Karpas-422 (cell line): ENCODE results near the gene ABCA1. TPM values are rescaled to one million over a fixed set of nuclear protein-coding genes. Genes with fewer than 3 reads are reported as not detected.

Source experiments
- DNase-seq: peaks from one replicate; pipeline ENCODE4 v3.0.0-alpha.2; 2015
- H2AFZ ChIP-seq: fragments of 200-600 bp; sonication (generic); 2 replicates; pipeline ENCODE4 v1.6.1; 2014; ENCODE audit warnings: antibody characterized with exemption, low read length, mixed read lengths
- H3K27ac ChIP-seq: fragments of 200-600 bp; sonication (generic); 2 replicates; pipeline ENCODE4 v1.5.1; 2014; ENCODE audit warnings: mild to moderate bottlenecking, low read length, moderate library complexity
- H3K27me3 ChIP-seq: fragments of 200-600 bp; sonication (generic); 2 replicates; pipeline ENCODE4 v1.6.1; 2014; ENCODE audit warnings: low read length, mixed read lengths
- H3K36me3 ChIP-seq: fragments of 200-600 bp; sonication (generic); 2 replicates; pipeline ENCODE4 v1.6.1; 2014; ENCODE audit warnings: low read length, mixed read lengths; ENCODE audit not compliant: insufficient read depth
- H3K4me1 ChIP-seq: fragments of 200-600 bp; sonication (generic); 2 replicates; pipeline ENCODE4 v1.6.1; 2014; ENCODE audit warnings: mild to moderate bottlenecking, low read length, mixed read lengths
- H3K4me2 ChIP-seq: fragments of 200-600 bp; sonication (generic); 2 replicates; pipeline ENCODE4 v1.6.1; 2014; ENCODE audit warnings: low read length, low read depth, mild to moderate bottlenecking; ENCODE audit not compliant: poor library complexity, severe bottlenecking
- H3K4me3 ChIP-seq: fragments of 200-600 bp; sonication (generic); 2 replicates; pipeline ENCODE4 v1.5.1; 2014; ENCODE audit warnings: mild to moderate bottlenecking, antibody characterized with exemption, low read length, mixed read lengths
- H3K79me2 ChIP-seq: fragments of 200-600 bp; sonication (generic); 2 replicates; pipeline ENCODE4 v1.6.1; 2014; ENCODE audit warnings: mild to moderate bottlenecking, low read length, mixed read lengths
- H3K9ac ChIP-seq: fragments of 200-600 bp; sonication (generic); 2 replicates; pipeline ENCODE4 v1.6.0; 2014; ENCODE audit warnings: low read length
- H3K9me2 ChIP-seq: fragments of 200-600 bp; sonication (generic), shearing (Covaris generic); replicated peaks from 2 replicates; pipeline ENCODE4 v1.6.0; 2014; ENCODE audit warnings: mild to moderate bottlenecking, low read length, moderate library complexity; ENCODE audit not compliant: insufficient read depth
- H3K9me3 ChIP-seq: fragments of 300-700, 200-600 bp; sonication (generic); 2 replicates; pipeline ENCODE4 v1.6.1; 2014; ENCODE audit warnings: low read length, mixed read lengths
- H4K20me1 ChIP-seq: fragments of 200-600 bp; sonication (generic); 2 replicates; pipeline ENCODE4 v1.6.1; 2014; ENCODE audit warnings: mild to moderate bottlenecking, antibody characterized with exemption, low read length, low read depth; ENCODE audit not compliant: insufficient read depth
- total RNA-seq: library from RNA; depleted of rRNA; stranded (reverse); fragments of >200 nt; shearing (Covaris generic); gene quantifications from 2 replicates; pipeline ENCODE4 v1.2.3, GENCODE V29; 2014; ENCODE audit warnings: low replicate concordance

Gene ABCA1
- total RNA-seq, 1 experiment from 2014 or later, result 4.7 TPM

- Histone ChIP-seq H4K20me1 (no peaks in the 10 kb centered on the region), H3K79me2 (no peaks in the 10 kb centered on the region), H2AFZ (no peak overlapping the region), H3K4me3 (no peak overlapping the region), H3K9me2 (no peaks in the 10 kb centered on the region), H3K4me1 (no peaks in the 10 kb centered on the region), H3K9me3 (no peaks in the 10 kb centered on the region; the same call in 1 of the 2 replicates), H3K27me3 (no peaks in the 10 kb centered on the region), H3K27ac (no peak overlapping the region), H3K9ac (no peak overlapping the region), H3K4me2 (no peak overlapping the region), H3K36me3 (no peaks in the 10 kb centered on the region)
- DNase-seq, result no peak
Measured at GRCh38 chr9:104815851-104816565, 111.9 kb downstream of the ABCA1 start.

DNA sequence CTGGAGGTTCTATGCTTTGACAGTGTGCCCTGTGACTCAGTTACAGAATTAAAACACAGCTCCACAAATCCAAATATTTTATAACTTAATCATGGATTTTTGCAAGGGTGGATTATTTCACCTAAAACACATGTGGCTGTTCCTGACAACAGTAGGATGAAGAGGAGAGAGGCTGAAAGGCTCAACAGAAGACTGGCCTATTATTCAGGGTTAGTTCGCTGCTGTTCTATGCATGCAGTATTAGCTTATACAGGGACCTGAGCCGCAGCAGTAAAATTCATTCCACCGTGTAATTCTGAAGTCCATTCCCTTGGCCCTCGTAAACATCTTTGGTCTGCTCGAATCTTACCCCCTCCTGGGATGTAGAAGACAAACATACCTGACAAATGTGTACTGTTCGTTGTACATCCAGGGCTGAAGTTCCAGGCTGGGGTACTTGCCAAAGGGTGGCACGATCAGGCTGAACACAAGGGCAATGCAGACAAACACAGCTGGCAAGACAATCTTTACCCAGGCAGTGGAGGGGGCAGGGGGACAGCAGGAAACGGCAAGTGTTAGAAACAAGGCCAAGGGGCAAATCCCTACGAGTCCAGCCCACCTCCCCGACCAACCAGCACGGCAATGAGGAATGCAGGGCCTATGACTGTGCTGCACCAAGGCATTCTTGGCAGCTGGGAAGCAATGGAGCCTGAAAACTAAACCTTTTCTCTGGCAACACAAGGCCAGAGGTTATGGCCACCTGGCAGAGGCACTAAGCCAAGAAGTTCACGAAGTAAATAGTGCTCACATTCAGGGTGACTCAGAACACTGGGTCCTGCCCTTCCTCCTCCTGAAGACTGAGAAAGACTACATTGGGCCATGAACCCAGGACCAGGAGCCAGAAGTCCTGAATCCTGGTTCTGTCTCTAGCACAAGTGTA, 117.3 kb downstream of the ABCA1 start:
- no peak overlapping the region for H2AFZ ChIP-seq
- H3K4me2 ChIP-seq, result no peak overlapping the region
- H3K27ac ChIP-seq, result no peak overlapping the region
- H3K9me2 ChIP-seq, result no peaks in the 10 kb centered on the region
- H3K79me2 ChIP-seq, result no peaks in the 10 kb centered on the region
- DNase-seq, result no peak
- H3K9me3 ChIP-seq, result no peaks in the 10 kb centered on the region
- no peaks in the 10 kb centered on the region for H3K27me3 ChIP-seq
- no peaks in the 10 kb centered on the region for H3K4me1 ChIP-seq
- H3K4me3 ChIP-seq, result no peak overlapping the region
- no peaks in the 10 kb centered on the region for H4K20me1 ChIP-seq
- no peak overlapping the region for H3K9ac ChIP-seq
- no peaks in the 10 kb centered on the region for H3K36me3 ChIP-seq

GRCh38 chr9:104808035-104808614, 119.8 kb downstream of the ABCA1 start:
- H2AFZ ChIP-seq, result 0 out of 2 replicates have a peak overlapping the region, but pooled peaks have one; percentile 18
- H3K79me2 ChIP-seq, result no peaks in the 10 kb centered on the region
- H4K20me1 ChIP-seq, result no peaks in the 10 kb centered on the region
- H3K27me3 ChIP-seq, result no peaks in the 10 kb centered on the region
- no peaks in the 10 kb centered on the region for H3K9me2 ChIP-seq
- no peaks in the 10 kb centered on the region for H3K36me3 ChIP-seq
- peak; percentile 69 for DNase-seq
- no peaks in the 10 kb centered on the region for H3K9me3 ChIP-seq
- H3K27ac ChIP-seq, result no peak overlapping the region
- H3K4me1 ChIP-seq, result no peaks in the 10 kb centered on the region
- H3K4me3 ChIP-seq, result no peak overlapping the region
- H3K4me2 ChIP-seq, result no peak overlapping the region
- no peak overlapping the region for H3K9ac ChIP-seq

DNA sequence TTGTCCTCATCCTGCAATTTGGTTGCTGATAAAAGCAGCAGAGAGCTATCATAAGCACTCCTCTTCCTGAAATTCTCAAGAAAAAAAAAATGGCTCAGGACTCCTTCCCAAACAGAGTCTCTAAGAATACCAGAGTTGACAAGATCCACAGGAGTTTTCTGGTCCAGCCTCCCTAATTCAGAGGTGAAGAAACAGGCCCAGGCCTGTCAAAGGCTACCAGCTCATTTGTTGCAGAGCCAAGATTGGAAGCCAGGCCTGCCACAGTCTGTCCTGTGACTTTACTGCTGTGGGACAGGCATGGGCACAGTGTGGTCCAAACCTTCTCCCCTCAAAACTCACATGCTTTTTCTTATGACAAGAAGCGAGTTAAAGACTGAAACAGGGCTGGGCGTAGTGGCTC, 122.5 kb downstream of the ABCA1 start:
- no peaks in the 10 kb centered on the region for H3K4me1 ChIP-seq
- no peak overlapping the region for H3K4me2 ChIP-seq
- no peaks in the 10 kb centered on the region for H3K9me3 ChIP-seq
- no peak for DNase-seq
- H3K27ac ChIP-seq, result no peak overlapping the region
- H3K9ac ChIP-seq, result no peak overlapping the region
- H2AFZ ChIP-seq, result no peak overlapping the region
- H4K20me1 ChIP-seq, result no peaks in the 10 kb centered on the region
- H3K36me3 ChIP-seq, result no peaks in the 10 kb centered on the region
- H3K9me2 ChIP-seq, result no peaks in the 10 kb centered on the region
- no peaks in the 10 kb centered on the region for H3K79me2 ChIP-seq
- H3K4me3 ChIP-seq, result no peak overlapping the region
- no peaks in the 10 kb centered on the region for H3K27me3 ChIP-seq

GRCh38 chr9:104802906-104803305, 125.0 kb downstream of the ABCA1 start:
- Histone ChIP-seq H3K27ac (no peak overlapping the region), H3K9ac (no peak overlapping the region), H3K79me2 (no peaks in the 10 kb centered on the region), H3K4me2 (no peak overlapping the region), H3K36me3 (no peaks in the 10 kb centered on the region), H3K27me3 (no peaks in the 10 kb centered on the region), H3K4me3 (no peak overlapping the region), H3K9me2 (no peaks in the 10 kb centered on the region), H3K9me3 (no peaks in the 10 kb centered on the region), H3K4me1 (no peaks in the 10 kb centered on the region), H4K20me1 (no peaks in the 10 kb centered on the region), H2AFZ (no peak overlapping the region)
- DNase-seq, result no peak

GRCh38 chr9:104802110-104802509, 125.8 kb downstream of the ABCA1 start:
- H3K4me2 ChIP-seq, result no peak overlapping the region
- no peak overlapping the region for H2AFZ ChIP-seq
- H3K4me3 ChIP-seq, result no peak overlapping the region
- H3K36me3 ChIP-seq, result no peaks in the 10 kb centered on the region
- no peaks in the 10 kb centered on the region for H3K79me2 ChIP-seq
- H3K27me3 ChIP-seq, result no peaks in the 10 kb centered on the region
- no peaks in the 10 kb centered on the region for H3K9me2 ChIP-seq
- H4K20me1 ChIP-seq, result no peaks in the 10 kb centered on the region
- DNase-seq, result no peak
- H3K9me3 ChIP-seq, result no peaks in the 10 kb centered on the region
- H3K9ac ChIP-seq, result no peak overlapping the region
- no peaks in the 10 kb centered on the region for H3K4me1 ChIP-seq
- H3K27ac ChIP-seq, result no peak overlapping the region

DNA sequence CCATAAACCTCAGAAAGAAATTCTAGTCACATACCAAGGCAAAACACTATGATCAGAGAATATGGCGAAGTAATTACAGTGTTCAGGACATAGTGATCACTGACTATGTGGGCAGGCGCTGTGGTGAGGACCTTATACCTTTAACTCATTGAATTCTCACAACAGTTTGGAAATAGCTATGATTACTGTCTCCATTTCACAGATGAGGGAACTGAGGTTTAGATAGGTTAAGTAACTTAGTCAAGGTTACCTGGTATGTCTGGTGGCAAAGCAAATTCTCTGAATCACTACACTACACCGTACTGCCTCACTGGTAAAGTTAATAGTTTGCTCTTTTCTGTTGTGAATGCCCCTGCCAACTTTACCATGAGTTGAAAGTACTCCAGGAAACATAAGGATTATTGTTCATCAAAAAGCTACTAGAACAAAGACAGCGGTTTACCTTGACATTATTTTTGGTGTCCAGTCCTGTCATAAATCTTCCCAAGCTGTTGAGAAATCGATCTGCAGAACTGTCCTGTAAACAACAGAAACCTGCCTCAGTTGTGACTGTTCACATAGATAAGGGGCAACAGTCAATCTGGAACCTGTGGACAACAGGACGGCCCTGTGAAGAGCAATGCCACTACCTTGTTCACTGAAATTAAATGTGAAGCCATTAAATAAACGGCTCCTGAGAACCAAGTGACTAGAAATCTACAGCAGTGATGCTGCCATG, 127.7 kb downstream of the ABCA1 start:
- no peaks in the 10 kb centered on the region for H4K20me1 ChIP-seq
- H3K9ac ChIP-seq, result no peak overlapping the region
- H3K9me3 ChIP-seq, result no peaks in the 10 kb centered on the region
- no peaks in the 10 kb centered on the region for H3K9me2 ChIP-seq
- no peak overlapping the region for H3K27ac ChIP-seq
- no peaks in the 10 kb centered on the region for H3K79me2 ChIP-seq
- H3K27me3 ChIP-seq, result no peaks in the 10 kb centered on the region
- H3K4me2 ChIP-seq, result no peak overlapping the region
- no peak overlapping the region for H3K4me3 ChIP-seq
- no peak overlapping the region for H2AFZ ChIP-seq
- no peaks in the 10 kb centered on the region for H3K36me3 ChIP-seq
- H3K4me1 ChIP-seq, result no peaks in the 10 kb centered on the region
- DNase-seq, result no peak
